SJCRH30 (cell line): ENCODE results near the gene NET1. TPM values are rescaled to one million over a fixed set of nuclear protein-coding genes. Genes with fewer than 3 reads are reported as not detected.
A peak's percentile ranks its signal among the peaks of the same experiment; 100 is the strongest.
"Not testable (repeated sequence)": the region's sequence is repeated elsewhere in the genome, so short reads cannot be mapped to it uniquely, and the experiment has no call there.

Experiments
- DNase-seq, 2 experiments: peaks; one replicate each; pipeline ENCODE4 v3.0.0-alpha.2; 2015 to 2020
- H3K27ac ChIP-seq: fragments of 250-450 bp; sonication (Bioruptor Pico); 2 replicates; pipeline ENCODE4 v1.5.1; 2020; ENCODE audit warnings: mild to moderate bottlenecking, moderate library complexity
- H3K27me3 ChIP-seq: fragments of 250-450 bp; sonication (Bioruptor Pico); 2 replicates; pipeline ENCODE4 v1.5.1; 2020; ENCODE audit warnings: mild to moderate bottlenecking, moderate library complexity
- H3K36me3 ChIP-seq: fragments of 250-450 bp; sonication (Bioruptor Pico); 2 replicates; pipeline ENCODE4 v1.5.1; 2020; ENCODE audit warnings: mild to moderate bottlenecking, moderate library complexity
- H3K4me1 ChIP-seq: fragments of 250-450 bp; sonication (Bioruptor Pico); 2 replicates; pipeline ENCODE4 v1.5.1; 2020; ENCODE audit warnings: mild to moderate bottlenecking, moderate library complexity
- H3K4me3 ChIP-seq: fragments of 250-450 bp; sonication (Bioruptor Pico); 2 replicates; pipeline ENCODE4 v1.5.1; 2020; ENCODE audit warnings: mild to moderate bottlenecking, moderate library complexity
- H3K9me3 ChIP-seq: fragments of 250-450 bp; sonication (Bioruptor Pico); replicated peaks from 2 replicates; pipeline ENCODE4 v1.5.1; 2020; ENCODE audit warnings: mild to moderate bottlenecking, moderate library complexity
- total RNA-seq: library from RNA; depleted of rRNA; stranded (reverse); fragments of >200 nt; shearing (Covaris generic); gene quantifications from 2 replicates; pipeline ENCODE4 v1.2.3, GENCODE V29; 2014; rRNA removed

Gene NET1
- 153 and 154 TPM in 2 replicates for total RNA-seq

- peak; percentile 87 to 91 for DNase-seq
- H3K36me3 ChIP-seq: peaks cover under 1% of the 10 kb centered on the region; the same call in 1 of the 2 replicates
- H3K27me3 ChIP-seq: no peaks in the 10 kb centered on the region
- peak within 1 kb of the TSS; percentile 100 for H3K4me3 ChIP-seq
- H3K9me3 ChIP-seq: no peaks in the 10 kb centered on the region
- 0 out of 2 replicates have a peak, but pooled peaks cover 3% of the 10 kb centered on the region for H3K4me1 ChIP-seq
- peak within 1 kb of the TSS; percentile 84 for H3K27ac ChIP-seq
These were observed at the start of gene NET1 for GRCh38 chr10:5412277-5412941. NET1 (plus strand) TSS chr10:5412557; CDS start chr10:5412693, 136 bp downstream.

GRCh38 chr10:5362873-5363272, 49.5 kb upstream of the NET1 start:
- no peaks in the 10 kb centered on the region for H3K9me3 ChIP-seq
- H3K4me3 ChIP-seq: no peak overlapping the region
- no peaks in the 10 kb centered on the region for H3K27me3 ChIP-seq
- DNase-seq: no peak
- peaks cover 4% of the 10 kb centered on the region; the same call in 1 of the 2 replicates for H3K4me1 ChIP-seq
- H3K36me3 ChIP-seq: no peaks in the 10 kb centered on the region
- no peak overlapping the region for H3K27ac ChIP-seq

- Histone ChIP-seq H3K4me3 (no peak overlapping the region), H3K27me3 (no peaks in the 10 kb centered on the region), H3K9me3 (no peaks in the 10 kb centered on the region), H3K4me1 (peaks cover 4% of the 10 kb centered on the region; the same call in 1 of the 2 replicates), H3K27ac (no peak overlapping the region), H3K36me3 (no peaks in the 10 kb centered on the region)
- DNase-seq: peak in 1 of 2 experiments; percentile 39
These were observed 48.0 kb upstream of the NET1 start for GRCh38 chr10:5364374-5364773.

GRCh38 chr10:5364890-5365338, 47.4 kb upstream of the NET1 start, which contains the start of gene UCN3:
UCN3 (plus strand) TSS chr10:5364966; CDS start chr10:5373721, 8,755 bp downstream.
- peaks cover 4% of the 10 kb centered on the region; the same call in 1 of the 2 replicates for H3K4me1 ChIP-seq
- H3K4me3 ChIP-seq: 0 out of 2 replicates have a peak within 1 kb of the TSS, but pooled peaks have one; percentile 12
- H3K27ac ChIP-seq: no peak within 1 kb of the TSS
- no peak for DNase-seq
- H3K27me3 ChIP-seq: no peaks in the 10 kb centered on the region
- no peaks in the 10 kb centered on the region for H3K36me3 ChIP-seq
- H3K9me3 ChIP-seq: no peaks in the 10 kb centered on the region

- peaks cover 4% of the 10 kb centered on the region; the same call in 1 of the 2 replicates for H3K4me1 ChIP-seq
- H3K36me3 ChIP-seq: no peaks in the 10 kb centered on the region
- H3K4me3 ChIP-seq: no peak overlapping the region
- H3K27ac ChIP-seq: no peak overlapping the region
- H3K27me3 ChIP-seq: no peaks in the 10 kb centered on the region
- DNase-seq: no peak
- H3K9me3 ChIP-seq: no peaks in the 10 kb centered on the region
These were observed 46.4 kb upstream of the NET1 start for GRCh38 chr10:5365928-5366327.

GRCh38 chr10:5369362-5370158, 42.8 kb upstream of the NET1 start:
- no peaks in the 10 kb centered on the region for H3K36me3 ChIP-seq
- no peak overlapping the region for H3K27ac ChIP-seq
- no peak for DNase-seq
- no peaks in the 10 kb centered on the region for H3K27me3 ChIP-seq
- H3K4me1 ChIP-seq: no peaks in the 10 kb centered on the region
- H3K9me3 ChIP-seq: no peaks in the 10 kb centered on the region
- H3K4me3 ChIP-seq: no peak overlapping the region

GRCh38 chr10:5370493-5371352, 41.6 kb upstream of the NET1 start:
- Histone ChIP-seq H3K27ac (no peak overlapping the region), H3K27me3 (no peaks in the 10 kb centered on the region), H3K36me3 (no peaks in the 10 kb centered on the region), H3K4me3 (no peak overlapping the region), H3K4me1 (no peaks in the 10 kb centered on the region), H3K9me3 (no peaks in the 10 kb centered on the region)
- no peak for DNase-seq

- H3K4me1 ChIP-seq: peaks cover 9% of the 10 kb centered on the region
- no peak overlapping the region for H3K27ac ChIP-seq
- no peak overlapping the region for H3K4me3 ChIP-seq
- no peaks in the 10 kb centered on the region for H3K9me3 ChIP-seq
- no peak for DNase-seq
- H3K36me3 ChIP-seq: no peaks in the 10 kb centered on the region
- H3K27me3 ChIP-seq: no peaks in the 10 kb centered on the region
These were observed 39.0 kb upstream of the NET1 start for GRCh38 chr10:5373307-5373706.

GRCh38 chr10:5373891-5374611, 38.3 kb upstream of the NET1 start:
- Histone ChIP-seq H3K27me3 (no peaks in the 10 kb centered on the region), H3K9me3 (no peaks in the 10 kb centered on the region), H3K36me3 (no peaks in the 10 kb centered on the region), H3K4me1 (peaks cover 9% of the 10 kb centered on the region), H3K4me3 (no peak overlapping the region), H3K27ac (no peak overlapping the region)
- DNase-seq: no peak

- H3K27me3 ChIP-seq: no peaks in the 10 kb centered on the region
- DNase-seq: peak; percentile 73 to 78
- H3K4me1 ChIP-seq: peaks cover 9% of the 10 kb centered on the region
- H3K4me3 ChIP-seq: peak overlapping the region; percentile 43
- H3K9me3 ChIP-seq: no peaks in the 10 kb centered on the region; the same call in 1 of the 2 replicates
- no peaks in the 10 kb centered on the region for H3K36me3 ChIP-seq
- peak overlapping the region; percentile 95 for H3K27ac ChIP-seq
These were observed 35.9 kb upstream of the NET1 start for GRCh38 chr10:5376450-5376849.

GRCh38 chr10:5379202-5379601, 33.2 kb upstream of the NET1 start:
- not testable (repeated sequence) for H3K4me1 ChIP-seq, H3K4me3 ChIP-seq, DNase-seq, H3K27me3 ChIP-seq, H3K9me3 ChIP-seq, H3K36me3 ChIP-seq, H3K27ac ChIP-seq

- H3K9me3 ChIP-seq, H3K36me3 ChIP-seq, H3K4me1 ChIP-seq, DNase-seq, H3K27ac ChIP-seq, H3K4me3 ChIP-seq, H3K27me3 ChIP-seq: not testable (repeated sequence)
These were observed 32.0 kb upstream of the NET1 start for GRCh38 chr10:5380395-5380794.

GRCh38 chr10:5381187-5381586, 31.2 kb upstream of the NET1 start:
- peaks cover 8% of the 10 kb centered on the region for H3K4me1 ChIP-seq
- no peak for DNase-seq
- no peaks in the 10 kb centered on the region; the same call in 1 of the 2 replicates for H3K9me3 ChIP-seq
- H3K36me3 ChIP-seq: no peaks in the 10 kb centered on the region
- H3K27me3 ChIP-seq: no peaks in the 10 kb centered on the region
- H3K4me3 ChIP-seq: no peak overlapping the region
- no peak overlapping the region for H3K27ac ChIP-seq

GRCh38 chr10:5385224-5385623, 27.1 kb upstream of the NET1 start:
- DNase-seq: no peak
- Histone ChIP-seq H3K4me3 (no peak overlapping the region), H3K27ac (no peak overlapping the region), H3K4me1 (no peaks in the 10 kb centered on the region), H3K36me3 (no peaks in the 10 kb centered on the region), H3K9me3 (no peaks in the 10 kb centered on the region), H3K27me3 (no peaks in the 10 kb centered on the region)
